22Rv1 (cell line): ENCODE measurements around the gene ZNF266.

ENCODE experiments used
- H3K27ac ChIP-seq: fragments of 450-650 bp; 2 replicates; pipeline ENCODE4 v1.5.1; 2017
- ZFX ChIP-seq: fragments of 450-650 bp; IDR thresholded peaks from 2 replicates; pipeline ENCODE4 v1.6.1; 2017; ENCODE audit warnings: antibody characterized with exemption, borderline replicate concordance
- TF ChIP-seq, protein P1 (sequence below): fragments of 450-650 bp; IDR thresholded peaks from 2 replicates; pipeline ENCODE4 v1.5.1; 2017; ENCODE audit warnings: mild to moderate bottlenecking

ZNF266 gene

DNA sequence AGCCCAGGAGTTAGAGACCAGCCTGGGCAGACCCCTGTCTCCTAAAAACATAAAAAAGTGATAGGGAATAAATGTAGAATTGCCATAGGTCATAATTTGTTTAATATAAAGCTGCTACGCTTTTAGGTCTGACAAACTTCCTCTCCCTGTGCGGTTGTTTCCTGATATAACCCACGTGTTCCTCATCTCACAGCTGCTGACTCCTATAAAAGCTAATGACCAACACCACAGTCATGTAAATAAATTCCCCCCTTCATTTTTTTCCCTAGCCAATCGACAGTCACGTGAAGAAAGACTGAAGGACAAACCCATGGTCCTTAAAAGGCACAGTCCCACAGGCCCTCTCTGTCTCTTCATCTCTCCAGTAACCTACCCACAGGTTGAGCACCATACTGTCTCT lies 27.5 kb downstream of the ZNF266 start:
- peak overlapping the region; percentile 68; the same call in 1 of the 2 replicates for H3K27ac ChIP-seq
- no peak for TF ChIP-seq ZFX
- TF ChIP-seq, protein P1, sequence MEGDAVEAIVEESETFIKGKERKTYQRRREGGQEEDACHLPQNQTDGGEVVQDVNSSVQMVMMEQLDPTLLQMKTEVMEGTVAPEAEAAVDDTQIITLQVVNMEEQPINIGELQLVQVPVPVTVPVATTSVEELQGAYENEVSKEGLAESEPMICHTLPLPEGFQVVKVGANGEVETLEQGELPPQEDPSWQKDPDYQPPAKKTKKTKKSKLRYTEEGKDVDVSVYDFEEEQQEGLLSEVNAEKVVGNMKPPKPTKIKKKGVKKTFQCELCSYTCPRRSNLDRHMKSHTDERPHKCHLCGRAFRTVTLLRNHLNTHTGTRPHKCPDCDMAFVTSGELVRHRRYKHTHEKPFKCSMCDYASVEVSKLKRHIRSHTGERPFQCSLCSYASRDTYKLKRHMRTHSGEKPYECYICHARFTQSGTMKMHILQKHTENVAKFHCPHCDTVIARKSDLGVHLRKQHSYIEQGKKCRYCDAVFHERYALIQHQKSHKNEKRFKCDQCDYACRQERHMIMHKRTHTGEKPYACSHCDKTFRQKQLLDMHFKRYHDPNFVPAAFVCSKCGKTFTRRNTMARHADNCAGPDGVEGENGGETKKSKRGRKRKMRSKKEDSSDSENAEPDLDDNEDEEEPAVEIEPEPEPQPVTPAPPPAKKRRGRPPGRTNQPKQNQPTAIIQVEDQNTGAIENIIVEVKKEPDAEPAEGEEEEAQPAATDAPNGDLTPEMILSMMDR: no peak

DNA sequence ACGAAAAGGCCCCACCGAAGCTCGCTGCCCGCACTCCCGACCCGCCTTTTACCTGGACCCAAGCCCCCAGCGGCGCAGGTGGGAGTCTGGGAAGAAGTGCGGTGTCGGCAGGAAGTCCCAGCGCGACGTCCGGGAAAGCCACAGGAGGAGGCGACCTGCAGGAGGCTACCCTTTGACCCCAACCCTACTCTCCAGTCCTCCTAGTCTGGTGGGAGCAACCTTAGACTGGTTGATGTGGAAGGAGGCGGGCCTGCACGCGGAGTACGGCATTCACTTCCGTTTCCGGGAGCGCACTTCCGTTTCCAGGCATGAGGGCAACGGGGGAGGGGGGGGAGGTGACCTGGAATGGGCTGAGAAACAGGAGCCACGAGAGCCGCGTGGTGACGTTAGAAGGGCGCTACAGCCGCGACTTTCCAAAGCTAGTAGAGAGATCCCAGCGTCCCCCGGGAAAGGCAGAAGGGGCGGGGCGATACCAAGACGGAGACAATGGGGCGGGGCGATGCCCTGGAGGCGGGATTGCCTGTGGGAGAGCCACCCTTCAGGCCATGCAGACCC lies 28.5 kb downstream of the ZNF266 start:
- H3K27ac ChIP-seq: peak overlapping the region; percentile 68

DNA sequence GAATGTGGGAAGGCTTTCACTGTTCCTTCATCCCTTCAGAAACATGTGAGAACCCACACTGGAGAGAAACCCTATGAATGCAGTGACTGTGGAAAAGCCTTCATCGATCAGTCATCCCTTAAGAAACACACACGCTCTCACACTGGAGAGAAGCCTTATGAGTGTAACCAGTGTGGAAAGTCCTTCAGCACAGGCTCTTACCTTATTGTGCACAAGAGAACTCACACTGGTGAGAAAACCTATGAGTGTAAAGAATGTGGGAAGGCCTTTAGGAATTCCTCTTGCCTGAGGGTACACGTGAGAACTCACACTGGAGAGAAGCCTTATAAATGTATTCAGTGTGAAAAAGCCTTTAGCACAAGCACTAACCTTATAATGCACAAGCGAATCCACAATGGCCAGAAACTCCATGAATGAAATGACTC lies 54.0 kb downstream of the ZNF266 start:
- TF ChIP-seq, protein P1: no peak
- TF ChIP-seq ZFX: no peak
- no peak overlapping the region for H3K27ac ChIP-seq

More for the DNA sequence above, 28.5 kb downstream of the ZNF266 start:
- TF ChIP-seq ZFX: no peak
- TF ChIP-seq, protein P1: no peak

DNA sequence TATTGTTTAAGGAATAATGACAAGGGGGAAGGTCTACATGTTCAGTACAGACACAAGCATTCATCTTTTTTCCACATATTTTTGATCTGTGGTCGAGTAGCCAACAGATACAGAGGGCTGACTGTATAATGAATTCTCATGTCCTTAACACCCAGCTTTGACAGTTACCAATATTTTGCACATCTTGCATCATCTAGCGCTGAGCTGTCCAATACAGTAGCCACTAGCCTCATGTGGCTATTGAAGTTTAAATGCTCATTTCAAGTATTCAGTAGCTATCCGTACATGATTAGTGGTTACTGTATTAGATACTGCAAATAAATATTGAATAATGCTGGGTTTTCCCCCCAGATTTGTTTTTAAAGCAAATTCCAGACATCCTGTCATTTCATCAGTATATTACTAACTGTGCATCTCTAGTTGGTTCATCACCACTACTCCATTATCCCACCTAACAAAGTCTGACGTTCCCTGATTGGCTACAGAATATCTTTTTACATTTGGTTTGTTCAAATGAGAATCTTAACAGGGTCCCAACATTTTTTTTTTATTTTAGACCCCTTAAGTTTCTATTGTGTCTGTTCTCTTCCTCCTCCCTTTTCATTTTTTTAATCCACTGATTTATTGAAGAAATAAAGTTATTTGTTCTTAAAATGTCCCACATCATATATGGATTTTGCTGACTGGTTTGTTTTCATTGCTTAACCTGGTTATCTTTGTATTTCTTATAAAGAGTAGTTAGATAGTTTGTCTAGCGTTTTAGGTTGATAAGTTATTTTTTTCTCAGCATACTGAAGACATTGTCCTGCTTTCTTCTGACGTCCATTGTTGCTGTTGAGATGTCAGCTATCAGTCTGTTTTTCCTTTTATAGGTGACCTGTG lies 64.4 kb downstream of the ZNF266 start:
- TF ChIP-seq, protein P1: no peak
- TF ChIP-seq ZFX: no peak
- no peak overlapping the region for H3K27ac ChIP-seq

DNA sequence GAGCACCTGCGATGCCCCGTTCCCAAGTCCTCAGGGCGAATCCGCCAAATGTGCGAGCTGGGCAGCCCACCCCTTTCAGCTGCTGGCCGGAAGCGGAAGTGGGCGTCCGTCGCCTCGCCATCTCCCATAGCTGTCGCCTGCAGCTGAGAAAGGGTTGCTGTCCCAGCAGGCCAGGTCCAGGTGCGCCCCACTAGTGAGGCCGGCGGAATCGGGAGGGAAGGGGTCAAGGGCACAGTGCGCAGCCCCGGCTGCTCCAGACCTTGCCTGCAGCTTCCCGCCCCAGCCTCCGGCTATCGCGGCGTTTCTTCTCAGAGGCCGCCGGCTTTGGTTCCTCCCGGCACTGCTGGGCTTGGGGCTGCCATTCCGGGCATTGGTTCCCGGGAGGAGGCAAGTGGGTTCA lies 72.5 kb downstream of the ZNF266 start, which contains the start of gene ZNF177:
TSS of gene ZNF177 (plus strand) at position 109 of the 400 bp plus-strand sequence. CDS start 15,299 bp downstream, outside the sequence.
- H3K27ac ChIP-seq: no peak within 1 kb of the TSS
- TF ChIP-seq ZFX: no peak
- TF ChIP-seq, protein P1: no peak
